Erythroblast (primary cell): Measurements from ENCODE around the gene L3MBTL4.

Experiments
- DNase-seq, 2 experiments: peaks; one replicate each; lab custom pipeline; 2025; lab: John Stamatoyannopoulos, UW
- GATA1 ChIP-seq: IDR thresholded peaks from 2 replicates; pipeline ENCODE4 v1.6.1; 2011; ENCODE audit warnings: low read depth, mild to moderate bottlenecking, control low read depth, low read length, moderate library complexity
- POLR2A ChIP-seq: IDR thresholded peaks from 2 replicates; pipeline ENCODE4 v1.6.1; 2011; ENCODE audit warnings: mild to moderate bottlenecking, low read length

The L3MBTL4 gene

DNA sequence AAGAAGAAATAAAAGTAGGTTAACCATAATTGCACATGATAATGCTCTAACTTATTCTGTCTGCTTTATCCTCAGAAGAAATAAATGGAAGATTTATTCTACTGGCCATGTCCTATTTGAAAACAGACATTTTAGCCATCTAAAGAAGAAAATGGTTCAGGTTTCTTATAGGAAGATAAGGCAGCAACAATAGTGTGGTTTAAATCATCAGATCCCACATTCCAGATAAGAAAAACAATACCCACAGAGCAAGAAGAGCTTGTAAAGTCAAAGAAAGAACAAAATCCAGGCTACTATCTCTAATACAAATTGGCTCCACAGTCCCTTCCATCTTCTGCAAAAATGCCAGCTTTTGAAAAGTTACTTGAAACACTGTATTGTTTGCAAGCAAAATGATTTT, 49.3 kb downstream of the L3MBTL4 start:
- no peak for DNase-seq
- no peak for TF ChIP-seq POLR2A
- TF ChIP-seq GATA1 = no peak

DNA sequence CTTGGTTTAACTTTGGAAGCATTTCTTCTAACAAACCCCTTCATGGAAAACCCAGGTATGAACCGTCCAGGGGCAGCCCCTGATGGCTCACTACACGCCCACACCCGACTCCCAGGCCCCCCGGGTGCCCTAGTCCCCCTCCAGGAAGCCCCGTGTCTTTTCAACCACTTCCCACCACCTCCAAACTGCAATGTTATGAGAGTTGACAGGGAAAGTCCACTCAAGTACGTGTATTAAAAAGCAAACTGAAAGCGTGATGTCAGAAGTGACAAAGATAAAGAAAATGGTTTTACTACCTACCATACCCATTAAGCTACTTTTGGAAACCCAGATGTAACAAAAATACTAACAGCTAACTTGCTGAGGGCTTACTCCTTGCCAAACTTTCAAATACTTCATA, 51.5 kb downstream of the L3MBTL4 start:
- TF ChIP-seq GATA1 (no peak), POLR2A (no peak)
- no peak for DNase-seq

DNA sequence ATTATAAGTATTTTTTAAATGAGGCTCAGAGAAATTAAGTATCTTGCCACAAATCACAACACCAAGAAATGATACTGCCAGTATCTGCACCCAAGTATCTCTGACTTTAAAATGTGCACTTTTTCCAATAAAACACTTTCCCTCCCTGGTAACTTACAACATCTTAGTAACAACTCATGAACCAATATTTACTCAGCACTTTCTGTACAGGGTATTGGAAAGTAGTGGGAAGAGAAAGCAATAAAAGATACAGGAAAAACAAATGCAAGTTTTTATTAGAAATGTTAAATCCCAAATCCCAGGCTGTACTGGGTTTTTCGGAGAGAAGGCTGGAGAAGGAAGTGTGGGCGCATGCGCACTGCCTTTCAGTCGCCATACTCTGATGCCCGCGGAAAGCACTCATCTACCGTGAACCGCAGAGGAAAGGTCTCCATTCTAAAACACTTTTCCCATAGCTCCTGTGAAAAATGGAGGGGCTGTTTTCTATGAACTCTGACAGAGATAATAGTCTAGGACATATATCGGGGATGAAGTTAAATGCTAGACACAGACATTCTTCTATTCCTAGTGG, 52.1 kb downstream of the L3MBTL4 start:
- DNase-seq = no peak
- TF ChIP-seq POLR2A = no peak
- no peak for TF ChIP-seq GATA1

DNA sequence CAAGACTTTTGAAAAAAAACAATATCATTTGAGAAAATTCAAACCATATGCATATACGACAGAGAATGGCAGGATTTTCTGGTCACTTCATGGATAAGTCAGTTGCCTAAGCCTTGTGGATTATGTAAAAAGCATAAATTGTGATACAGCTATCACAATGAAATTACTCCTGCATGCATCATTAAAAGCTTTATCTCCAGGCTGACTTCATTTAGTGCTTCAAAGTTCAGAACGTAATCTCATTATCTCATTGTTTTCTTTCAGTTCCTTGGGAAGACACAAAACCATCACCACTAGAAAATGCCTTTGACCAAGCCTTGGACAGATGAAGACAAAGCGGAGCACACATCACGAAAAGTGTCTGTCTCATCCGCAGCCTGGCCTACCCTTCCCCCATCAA, 57.0 kb downstream of the L3MBTL4 start:
- TF ChIP-seq POLR2A = no peak
- TF ChIP-seq GATA1 = no peak
- no peak for DNase-seq

DNA sequence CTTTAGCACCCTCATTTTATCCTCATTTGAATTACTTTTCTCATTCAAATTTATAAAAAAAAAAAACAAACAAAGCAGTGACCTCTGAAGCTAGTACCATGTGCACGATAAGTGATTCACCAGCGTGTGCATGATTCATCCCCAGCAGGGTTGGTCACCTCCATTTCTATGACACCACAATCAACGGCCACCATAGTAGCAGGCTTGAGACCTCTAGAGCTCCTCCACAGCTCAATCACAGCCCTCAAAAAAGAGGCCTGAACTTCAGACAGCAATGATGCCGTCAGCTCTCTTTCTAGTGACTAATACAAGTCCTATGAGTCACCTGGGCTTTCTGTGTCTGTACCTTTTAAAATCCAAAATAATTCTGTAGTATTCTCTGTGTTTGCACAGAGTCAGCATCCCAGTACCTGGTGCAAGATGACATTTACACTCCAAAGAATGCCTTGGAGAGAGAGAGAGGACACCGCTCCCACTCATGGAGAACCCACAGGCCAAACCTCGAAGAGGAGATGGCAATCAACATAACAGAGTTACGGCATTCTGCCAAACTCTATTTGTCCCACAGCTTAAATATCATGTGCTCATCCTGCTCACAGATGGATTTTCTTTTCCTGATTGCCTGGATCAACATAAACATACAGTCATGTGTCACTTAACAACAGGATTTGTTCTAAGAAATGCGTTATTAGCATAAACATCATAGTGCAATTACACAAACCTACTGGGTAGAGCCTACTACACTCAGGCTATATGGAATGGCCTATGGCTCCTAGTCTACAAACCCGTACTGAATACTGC, 58.7 kb downstream of the L3MBTL4 start:
- no peak for DNase-seq
- TF ChIP-seq GATA1 (no peak), POLR2A (no peak)

DNA sequence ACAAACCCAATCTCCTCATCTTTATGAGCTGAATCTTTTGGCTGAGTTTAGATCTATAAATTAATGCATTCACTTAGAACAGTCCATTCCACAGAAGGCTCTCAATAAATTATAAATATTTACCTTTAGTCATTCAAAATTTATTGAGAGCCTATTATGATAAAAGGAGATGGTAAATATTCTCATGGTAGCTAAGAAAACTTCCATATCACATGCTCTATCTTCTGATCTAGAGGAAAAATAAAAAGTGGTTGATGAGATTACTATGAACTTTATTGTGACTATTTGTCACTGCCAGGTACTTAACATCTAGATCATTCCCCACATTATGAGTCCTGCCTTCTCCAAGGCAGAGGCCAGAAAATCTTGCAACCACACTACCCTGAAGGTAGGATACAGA, 62.4 kb downstream of the L3MBTL4 start:
- DNase-seq = no peak
- no peak for TF ChIP-seq POLR2A

DNA sequence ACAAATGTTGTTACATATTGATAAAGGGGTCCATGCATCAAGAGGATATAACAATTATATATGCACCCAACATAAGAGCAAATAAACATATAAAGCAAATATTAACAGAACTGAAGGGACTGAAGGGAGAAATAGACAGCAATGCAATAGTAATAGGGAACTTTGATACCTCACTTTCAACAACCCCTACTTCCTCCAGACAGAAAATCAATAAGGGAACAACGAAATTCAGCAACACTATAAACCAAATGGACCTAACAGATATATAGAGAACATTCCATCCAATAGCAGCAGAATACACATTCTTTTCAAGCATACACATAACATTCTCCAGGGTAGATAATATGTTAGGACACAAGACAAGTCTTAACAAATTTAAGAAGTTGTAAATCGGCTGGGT, 71.7 kb downstream of the L3MBTL4 start:
- DNase-seq = no peak
- no peak for TF ChIP-seq POLR2A
- TF ChIP-seq GATA1 = no peak

DNA sequence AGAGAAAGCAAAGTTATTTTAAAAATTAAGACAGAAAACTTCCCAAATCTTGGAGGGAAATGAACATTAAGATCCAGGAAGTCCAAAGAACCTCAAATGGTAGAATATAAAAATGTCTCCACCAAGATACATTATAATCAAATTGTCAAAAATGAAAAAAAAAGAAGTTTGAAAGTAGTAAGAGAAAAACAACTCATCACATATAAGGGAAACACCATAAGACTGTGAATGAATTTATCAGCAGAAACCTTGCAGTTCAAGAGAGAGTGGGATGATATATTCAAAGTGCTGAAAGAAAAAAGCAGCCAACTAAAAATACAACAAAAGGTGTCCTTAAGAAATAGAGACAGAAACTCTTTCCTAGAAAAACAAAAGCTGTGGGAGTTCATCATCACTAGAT, 73.0 kb downstream of the L3MBTL4 start:
- TF ChIP-seq POLR2A = no peak
- no peak for TF ChIP-seq GATA1
- no peak for DNase-seq

DNA sequence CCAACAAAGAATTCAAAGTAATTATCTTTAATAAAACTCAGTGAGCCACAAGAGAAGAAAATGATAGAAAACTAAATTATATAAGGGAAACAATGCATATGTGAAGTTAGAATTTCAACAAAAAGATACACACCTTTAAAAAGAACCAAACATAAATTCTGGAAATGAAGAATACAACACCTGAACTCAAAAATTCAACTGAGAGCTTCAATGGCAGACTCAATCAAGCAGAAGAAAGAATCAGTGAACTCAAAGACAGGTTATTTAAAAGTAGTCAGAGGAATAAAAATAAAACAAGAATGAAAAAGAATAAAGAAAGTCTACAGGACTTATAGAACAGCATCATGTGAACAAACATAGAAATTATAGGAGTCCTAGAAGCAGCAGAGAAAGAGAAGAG, 73.4 kb downstream of the L3MBTL4 start:
- no peak for DNase-seq
- TF ChIP-seq POLR2A (no peak), GATA1 (no peak)

DNA sequence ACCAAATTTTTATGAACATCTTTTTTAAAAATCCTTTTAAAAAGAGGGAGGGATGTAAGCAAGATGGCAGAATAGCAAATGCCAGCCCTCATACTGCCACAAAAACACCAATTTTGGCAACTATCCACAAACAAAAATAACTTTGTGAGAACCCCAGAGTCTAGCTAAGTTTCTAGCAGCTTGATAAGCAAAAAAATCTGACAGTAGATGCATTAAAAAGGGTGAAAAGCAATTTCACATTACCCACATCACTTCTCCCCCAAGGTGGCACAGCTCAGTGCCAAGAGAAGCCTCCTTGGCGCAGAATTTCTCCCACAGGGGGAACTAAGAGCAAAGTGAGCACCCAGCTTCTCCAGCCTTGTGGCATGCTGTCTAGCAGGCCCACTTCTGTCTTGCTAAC, 74.6 kb downstream of the L3MBTL4 start:
- no peak for TF ChIP-seq GATA1
- no peak for TF ChIP-seq POLR2A
- no peak for DNase-seq

DNA sequence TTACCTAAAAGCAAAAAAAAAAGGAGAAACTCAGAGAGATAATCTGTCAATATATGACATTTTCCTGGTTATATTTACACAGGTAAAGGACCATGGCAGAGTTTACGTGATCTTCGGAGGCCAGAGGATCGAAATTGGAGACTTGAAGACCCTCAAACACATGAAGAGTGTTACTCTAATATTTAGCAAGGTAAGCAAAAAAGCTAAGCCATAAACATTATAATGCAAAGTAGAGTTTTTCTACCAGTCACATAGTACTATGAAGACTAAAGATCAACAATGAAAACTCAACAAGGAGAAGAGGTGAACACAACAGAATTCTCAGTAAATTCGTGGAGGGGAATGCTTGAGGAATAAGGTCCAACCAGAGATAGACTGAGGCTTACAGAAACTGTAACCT, 78.5 kb downstream of the L3MBTL4 start:
- no peak for DNase-seq
- TF ChIP-seq GATA1 (no peak), POLR2A (no peak)

DNA sequence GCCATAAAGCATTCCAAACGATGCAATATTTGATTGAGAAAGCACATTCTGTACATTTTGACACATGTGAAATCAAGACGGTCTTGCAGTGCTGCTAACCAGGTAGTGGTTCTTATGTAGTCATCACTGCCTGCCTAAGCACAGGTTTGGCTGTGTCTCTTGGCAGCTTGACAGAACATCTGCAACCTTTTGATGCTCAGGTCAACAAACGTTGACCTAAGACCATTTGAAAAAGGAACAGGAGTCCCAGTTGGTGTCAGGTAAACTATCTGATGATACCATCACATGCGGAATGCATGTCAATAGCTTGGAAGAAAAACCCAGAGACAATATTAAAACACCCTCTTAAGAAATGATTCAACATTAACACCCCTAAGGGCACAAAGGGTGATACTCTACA, 80.7 kb downstream of the L3MBTL4 start:
- no peak for DNase-seq
- TF ChIP-seq GATA1 (no peak), POLR2A (no peak)

DNA sequence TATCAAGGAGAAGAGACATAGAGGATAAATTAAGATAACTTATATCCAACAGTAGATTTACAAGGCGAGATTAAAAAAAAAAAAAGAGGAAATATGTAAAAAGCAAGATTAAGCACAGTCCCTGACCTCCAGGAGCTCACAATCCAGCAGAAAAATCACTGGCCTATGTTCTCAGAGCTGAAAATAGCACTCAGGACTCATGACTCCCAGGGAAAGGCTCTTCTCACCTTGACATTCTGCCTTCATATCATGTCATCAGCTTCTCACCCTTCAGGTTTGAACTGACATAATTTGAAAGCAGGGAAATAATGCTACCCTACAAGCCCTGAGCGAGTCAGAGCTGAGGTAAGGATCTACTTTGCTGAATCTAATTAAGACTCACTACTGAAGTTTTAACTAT, 82.8 kb downstream of the L3MBTL4 start:
- no peak for TF ChIP-seq GATA1
- DNase-seq = no peak

DNA sequence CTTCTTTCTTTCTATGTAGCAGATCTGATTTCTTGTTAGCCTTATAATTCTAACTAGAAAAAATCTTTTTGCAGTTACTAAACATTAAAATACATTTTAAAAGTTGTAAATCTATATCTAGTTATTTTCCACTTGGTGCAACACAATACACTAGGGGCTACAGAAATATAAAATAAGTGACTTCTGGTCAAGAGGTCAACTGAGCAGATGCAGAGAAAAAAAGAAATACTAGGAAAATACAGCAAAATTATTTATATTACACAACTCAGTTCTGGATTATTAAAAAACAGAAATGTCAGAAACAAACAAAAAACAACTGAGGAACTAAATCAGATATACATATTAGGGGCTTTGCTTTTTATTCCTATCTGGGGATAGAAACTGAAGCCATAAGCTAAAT, 83.9 kb downstream of the L3MBTL4 start:
- no peak for DNase-seq
- TF ChIP-seq POLR2A (no peak), GATA1 (no peak)

DNA sequence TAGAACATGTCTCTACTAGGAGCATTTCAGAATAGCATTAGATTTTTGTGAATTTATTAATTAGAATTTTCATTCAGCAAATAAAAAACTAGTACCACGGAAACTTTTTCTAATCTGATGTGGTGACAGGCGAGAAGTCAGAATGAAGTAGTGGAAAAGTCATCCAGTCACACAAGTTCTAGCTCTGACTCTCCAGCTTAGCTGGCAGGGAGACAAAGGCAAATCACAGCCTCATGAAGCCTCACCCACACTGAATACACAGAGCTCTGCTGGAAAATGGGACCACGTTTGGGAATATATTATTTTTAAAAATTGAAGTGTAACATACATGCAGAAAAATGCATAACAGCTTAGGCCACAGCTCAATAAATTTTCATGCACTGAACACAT, 86.1 kb downstream of the L3MBTL4 start:
- TF ChIP-seq GATA1 (no peak), POLR2A (no peak)
- no peak for DNase-seq

DNA sequence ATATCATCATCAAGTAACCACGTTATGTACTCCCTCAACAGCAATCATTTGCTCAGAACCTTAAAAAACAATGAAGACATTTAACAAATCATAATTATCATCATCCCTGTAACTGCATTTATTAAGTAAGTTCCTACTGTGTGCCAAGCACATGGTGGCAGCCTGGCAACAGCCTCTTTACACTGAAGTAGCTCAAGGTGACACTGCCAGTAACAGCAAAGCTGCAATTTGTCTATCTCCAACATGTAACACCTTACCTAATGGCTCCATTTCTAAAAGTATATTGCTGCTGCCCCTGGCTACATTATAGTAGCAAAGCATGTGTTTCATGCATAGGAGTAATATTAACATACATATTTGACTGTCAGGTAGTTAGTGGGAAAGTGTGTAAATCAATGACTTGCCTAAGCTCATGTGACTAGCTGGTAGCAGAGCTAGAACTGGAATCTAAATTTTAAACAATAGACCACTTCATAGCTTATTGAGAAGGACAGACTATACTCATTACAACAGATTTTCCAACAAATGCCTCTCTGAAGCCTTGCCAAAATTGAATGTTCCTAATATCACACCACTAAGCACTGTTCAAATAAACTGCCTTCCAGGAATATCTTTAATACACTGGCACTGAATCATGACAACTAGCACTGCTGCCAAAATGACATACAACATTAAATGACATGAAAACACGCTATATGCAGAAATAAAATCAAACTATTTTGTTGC, 86.7 kb downstream of the L3MBTL4 start:
- TF ChIP-seq POLR2A = no peak
- TF ChIP-seq GATA1 = no peak

More for the DNA sequence above, 86.7 kb downstream of the L3MBTL4 start:
- no peak for DNase-seq
